WTC11 (cell line): ENCODE data around the gene EFEMP2. TPM values are rescaled to one million over a fixed set of nuclear protein-coding genes. Genes with fewer than 3 reads are reported as not detected.

Source experiments
- CREB1 ChIP-seq: sonication (generic); formaldehyde crosslinking; IDR thresholded peaks from 2 replicates; pipeline ENCODE4 v1.8.0; 2023; ENCODE audit warnings: mild to moderate bottlenecking, missing genetic modification reagents
- E2F4 ChIP-seq: sonication (generic); formaldehyde crosslinking; IDR thresholded peaks from 2 replicates; pipeline ENCODE4 v1.8.1; 2022; ENCODE audit warnings: low read depth, mild to moderate bottlenecking, moderate library complexity, missing genetic modification reagents, borderline replicate concordance
- E2F5 ChIP-seq: sonication (generic); formaldehyde crosslinking; IDR thresholded peaks from 2 replicates; pipeline ENCODE4 v1.8.1; 2022; ENCODE audit warnings: mild to moderate bottlenecking, moderate library complexity, missing genetic modification reagents
- ERG ChIP-seq: fragments of 250-450 bp; sonication (Bioruptor Pico); IDR thresholded peaks from 2 replicates; pipeline ENCODE4 v1.8.0; 2021; ENCODE audit warnings: mild to moderate bottlenecking
- ESRRA ChIP-seq: sonication (generic); formaldehyde crosslinking; IDR thresholded peaks from 2 replicates; pipeline ENCODE4 v1.8.1; 2022; ENCODE audit warnings: mild to moderate bottlenecking, missing genetic modification reagents, borderline replicate concordance
- GRHL2 ChIP-seq: fragments of 250-450 bp; sonication (Bioruptor Pico); IDR thresholded peaks from 2 replicates; pipeline ENCODE4 v1.8.0; 2022; ENCODE audit warnings: mild to moderate bottlenecking, moderate library complexity; ENCODE audit not compliant: insufficient replicate concordance, severe bottlenecking
- GTF2I ChIP-seq: fragments of 250-450 bp; sonication (Bioruptor Pico); conservative IDR thresholded peaks from 2 replicates; pipeline ENCODE4 v1.4.0; 2021; ENCODE audit warnings: mild to moderate bottlenecking
- KAT7 ChIP-seq: sonication (generic); formaldehyde crosslinking; IDR thresholded peaks from 2 replicates; pipeline ENCODE4 v1.8.1; 2023; ENCODE audit warnings: missing genetic modification reagents, mild to moderate bottlenecking, borderline replicate concordance
- MXD4 ChIP-seq: fragments of 250-450 bp; sonication (Bioruptor Pico); IDR thresholded peaks from 2 replicates; pipeline ENCODE4 v1.8.0; 2021; ENCODE audit warnings: mild to moderate bottlenecking, moderate library complexity, borderline replicate concordance
- PRDM15 ChIP-seq: sonication (generic); formaldehyde crosslinking; IDR thresholded peaks from 2 replicates; pipeline ENCODE4 v1.8.0; 2022; ENCODE audit warnings: missing genetic modification reagents
- RORB ChIP-seq: fragments of 250-450 bp; sonication (Bioruptor Pico); IDR thresholded peaks from 2 replicates; pipeline ENCODE4 v1.9.0; 2021; ENCODE audit warnings: mild to moderate bottlenecking
- SMAD4 ChIP-seq: sonication (generic); formaldehyde crosslinking; IDR thresholded peaks from 2 replicates; pipeline ENCODE4 v1.8.0; 2022; ENCODE audit warnings: mild to moderate bottlenecking, missing genetic modification reagents
- SOX15 ChIP-seq: fragments of 250-450 bp; sonication (Bioruptor Pico); IDR thresholded peaks from 2 replicates; pipeline ENCODE4 v1.9.0; 2021; ENCODE audit warnings: mild to moderate bottlenecking
- TCF7 ChIP-seq: sonication (generic); formaldehyde crosslinking; IDR thresholded peaks from 2 replicates; pipeline ENCODE4 v1.8.0; 2022; ENCODE audit warnings: mild to moderate bottlenecking, low read depth, missing genetic modification reagents, moderate library complexity
- TEAD1 ChIP-seq: sonication (generic); formaldehyde crosslinking; IDR thresholded peaks from 2 replicates; pipeline ENCODE4 v1.8.0; 2022; ENCODE audit warnings: mild to moderate bottlenecking, missing genetic modification reagents
- TP53 ChIP-seq: sonication (generic); formaldehyde crosslinking; IDR thresholded peaks from 2 replicates; pipeline ENCODE4 v1.8.1; 2023; ENCODE audit warnings: mild to moderate bottlenecking, missing genetic modification reagents
- USF1 ChIP-seq: sonication (generic); formaldehyde crosslinking; IDR thresholded peaks from 2 replicates; pipeline ENCODE4 v1.8.0; 2022; ENCODE audit warnings: mild to moderate bottlenecking, missing genetic modification reagents
- ZBTB21 ChIP-seq: sonication (generic); formaldehyde crosslinking; IDR thresholded peaks from 2 replicates; pipeline ENCODE4 v1.8.1; 2023; ENCODE audit warnings: mild to moderate bottlenecking, missing genetic modification reagents, borderline replicate concordance
- ZNF396 ChIP-seq: fragments of 250-450 bp; sonication (Bioruptor Pico); IDR thresholded peaks from 2 replicates; pipeline ENCODE4 v1.8.0; 2021; ENCODE audit warnings: mild to moderate bottlenecking, moderate library complexity, borderline replicate concordance
- ZNF416 ChIP-seq: fragments of 250-450 bp; sonication (Bioruptor Pico); IDR thresholded peaks from 2 replicates; pipeline ENCODE4 v1.9.0; 2021; ENCODE audit warnings: mild to moderate bottlenecking, inconsistent platforms
- ZNF423 ChIP-seq: fragments of 250-450 bp; sonication (Bioruptor Pico); IDR thresholded peaks from 2 replicates; pipeline ENCODE4 v2.1.2; 2022; ENCODE audit warnings: mild to moderate bottlenecking, moderate library complexity
- total RNA-seq: library from RNA; stranded (reverse); gene quantifications from 3 replicates; pipeline ENCODE4 v1.2.3, GENCODE V29; 2021
- TF ChIP-seq, protein P1 (sequence below): fragments of 250-450 bp; sonication (Bioruptor Pico); IDR thresholded peaks from 2 replicates; pipeline ENCODE4 v1.9.0; 2021; ENCODE audit warnings: mild to moderate bottlenecking
- TF ChIP-seq, protein P2 (sequence below): sonication (generic); formaldehyde crosslinking; IDR thresholded peaks from 2 replicates; pipeline ENCODE4 v1.8.1; 2023; ENCODE audit warnings: mild to moderate bottlenecking, missing genetic modification reagents
- TF ChIP-seq, protein P3 (sequence below): sonication (generic); formaldehyde crosslinking; IDR thresholded peaks from 2 replicates; pipeline ENCODE4 v1.8.1; 2023; ENCODE audit warnings: mild to moderate bottlenecking, missing genetic modification reagents, moderate library complexity
- TF ChIP-seq, protein P4 (sequence below): sonication (generic); formaldehyde crosslinking; IDR thresholded peaks from 2 replicates; pipeline ENCODE4 v1.8.0; 2022; ENCODE audit warnings: mild to moderate bottlenecking, missing genetic modification reagents

EFEMP2 gene
- total RNA-seq, 1 experiment from 2014 or later, result 14.2 TPM

DNA sequence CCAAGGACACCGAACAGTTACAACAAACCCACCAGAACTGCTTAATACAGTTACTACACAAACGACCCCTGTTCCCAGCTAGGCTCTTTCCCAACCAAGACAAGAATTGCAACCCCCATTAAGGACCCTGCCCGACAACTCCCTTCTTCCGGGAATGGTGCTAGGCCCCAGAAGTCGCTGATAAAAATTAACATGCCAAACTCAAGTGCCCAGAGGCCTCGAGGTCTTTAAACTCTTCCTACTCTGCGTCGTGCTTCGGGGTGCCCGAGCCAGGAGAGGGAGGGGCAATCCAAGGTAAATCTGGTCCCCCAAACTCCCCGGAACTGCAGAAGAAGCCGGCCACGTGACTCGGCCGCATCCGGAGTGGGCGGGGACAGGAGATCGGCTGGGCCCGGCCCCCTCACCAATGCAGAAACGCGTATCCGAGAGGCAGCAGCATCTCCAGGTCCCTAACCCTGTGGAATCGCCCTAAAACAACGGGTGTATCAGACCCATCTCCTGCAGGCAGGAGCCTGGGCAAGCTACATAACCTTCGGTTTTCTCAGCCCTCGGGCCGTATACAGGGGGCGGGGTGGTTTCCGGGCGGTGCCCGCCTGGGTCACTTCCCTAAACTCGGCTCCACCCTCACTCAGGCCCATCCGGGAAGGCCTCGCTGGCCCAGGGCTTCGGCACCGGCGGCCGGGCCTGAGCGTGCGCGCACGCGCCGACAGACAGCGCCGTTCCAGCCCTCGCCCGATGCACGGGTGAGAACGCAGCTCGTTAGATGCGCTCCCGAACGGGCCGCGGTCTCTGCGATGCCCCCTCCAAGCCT, 15.7 kb downstream of the EFEMP2 start (continued):
- TF ChIP-seq PRDM15 (CRISPR knock-in tag) (peak; percentile 18; the same call in 1 of the 2 replicates), GRHL2 (no peak), E2F4 (no peak), GTF2I (CRISPR knock-in tag) (no peak), KAT7 (CRISPR knock-in tag) (peak; percentile 61; the same call in 1 of the 2 replicates), SOX15 (CRISPR knock-in tag) (no peak), USF1 (peak; percentile 96), ERG (CRISPR knock-in tag) (no peak), ZNF416 (no peak), ESRRA (CRISPR knock-in tag) (no peak), ZNF423 (CRISPR knock-in tag) (no peak), TEAD1 (CRISPR knock-in tag) (no peak), SMAD4 (CRISPR knock-in tag) (no peak), TP53 (no peak), ZNF396 (CRISPR knock-in tag) (no peak), ZBTB21 (CRISPR knock-in tag) (no peak), RORB (CRISPR knock-in tag) (no peak), MXD4 (CRISPR knock-in tag) (no peak), TCF7 (CRISPR knock-in tag) (0 out of 2 replicates have a peak, but pooled peaks have one; percentile 61), E2F5 (CRISPR knock-in tag) (no peak), CREB1 (no peak)
- TF ChIP-seq, protein P1, sequence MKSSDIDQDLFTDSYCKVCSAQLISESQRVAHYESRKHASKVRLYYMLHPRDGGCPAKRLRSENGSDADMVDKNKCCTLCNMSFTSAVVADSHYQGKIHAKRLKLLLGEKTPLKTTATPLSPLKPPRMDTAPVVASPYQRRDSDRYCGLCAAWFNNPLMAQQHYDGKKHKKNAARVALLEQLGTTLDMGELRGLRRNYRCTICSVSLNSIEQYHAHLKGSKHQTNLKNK (CRISPR knock-in tag), result no peak
- TF ChIP-seq, protein P2, sequence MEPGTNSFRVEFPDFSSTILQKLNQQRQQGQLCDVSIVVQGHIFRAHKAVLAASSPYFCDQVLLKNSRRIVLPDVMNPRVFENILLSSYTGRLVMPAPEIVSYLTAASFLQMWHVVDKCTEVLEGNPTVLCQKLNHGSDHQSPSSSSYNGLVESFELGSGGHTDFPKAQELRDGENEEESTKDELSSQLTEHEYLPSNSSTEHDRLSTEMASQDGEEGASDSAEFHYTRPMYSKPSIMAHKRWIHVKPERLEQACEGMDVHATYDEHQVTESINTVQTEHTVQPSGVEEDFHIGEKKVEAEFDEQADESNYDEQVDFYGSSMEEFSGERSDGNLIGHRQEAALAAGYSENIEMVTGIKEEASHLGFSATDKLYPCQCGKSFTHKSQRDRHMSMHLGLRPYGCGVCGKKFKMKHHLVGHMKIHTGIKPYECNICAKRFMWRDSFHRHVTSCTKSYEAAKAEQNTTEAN (CRISPR knock-in tag), result no peak
- TF ChIP-seq, protein P3, sequence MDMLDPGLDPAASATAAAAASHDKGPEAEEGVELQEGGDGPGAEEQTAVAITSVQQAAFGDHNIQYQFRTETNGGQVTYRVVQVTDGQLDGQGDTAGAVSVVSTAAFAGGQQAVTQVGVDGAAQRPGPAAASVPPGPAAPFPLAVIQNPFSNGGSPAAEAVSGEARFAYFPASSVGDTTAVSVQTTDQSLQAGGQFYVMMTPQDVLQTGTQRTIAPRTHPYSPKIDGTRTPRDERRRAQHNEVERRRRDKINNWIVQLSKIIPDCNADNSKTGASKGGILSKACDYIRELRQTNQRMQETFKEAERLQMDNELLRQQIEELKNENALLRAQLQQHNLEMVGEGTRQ, result peak; percentile 95
- TF ChIP-seq, protein P4, sequence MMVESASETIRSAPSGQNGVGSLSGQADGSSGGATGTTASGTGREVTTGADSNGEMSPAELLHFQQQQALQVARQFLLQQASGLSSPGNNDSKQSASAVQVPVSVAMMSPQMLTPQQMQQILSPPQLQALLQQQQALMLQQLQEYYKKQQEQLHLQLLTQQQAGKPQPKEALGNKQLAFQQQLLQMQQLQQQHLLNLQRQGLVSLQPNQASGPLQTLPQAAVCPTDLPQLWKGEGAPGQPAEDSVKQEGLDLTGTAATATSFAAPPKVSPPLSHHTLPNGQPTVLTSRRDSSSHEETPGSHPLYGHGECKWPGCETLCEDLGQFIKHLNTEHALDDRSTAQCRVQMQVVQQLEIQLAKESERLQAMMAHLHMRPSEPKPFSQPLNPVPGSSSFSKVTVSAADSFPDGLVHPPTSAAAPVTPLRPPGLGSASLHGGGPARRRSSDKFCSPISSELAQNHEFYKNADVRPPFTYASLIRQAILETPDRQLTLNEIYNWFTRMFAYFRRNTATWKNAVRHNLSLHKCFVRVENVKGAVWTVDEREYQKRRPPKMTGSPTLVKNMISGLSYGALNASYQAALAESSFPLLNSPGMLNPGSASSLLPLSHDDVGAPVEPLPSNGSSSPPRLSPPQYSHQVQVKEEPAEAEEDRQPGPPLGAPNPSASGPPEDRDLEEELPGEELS (CRISPR knock-in tag), result peak; percentile 18; the same call in 1 of the 2 replicates
